Epithelial cell of prostate (primary cell): Measurements from ENCODE around the gene UGCG.

Experiments used
- DNase-seq: peaks from one replicate; pipeline ENCODE4 v3.0.0-alpha.2; 2011; ENCODE audit warnings: low read depth, low spot score
- H3K27ac ChIP-seq: fragments of 450-650 bp; 2 replicates; pipeline ENCODE4 v1.5.1; 2017; ENCODE audit warnings: mild to moderate bottlenecking

Gene UGCG

GRCh38 chr9:111969622-111970021 lies 73.0 kb downstream of the UGCG start:
- H3K27ac ChIP-seq: no peak overlapping the region
- DNase-seq: no peak

- peak overlapping the region; percentile 2 for H3K27ac ChIP-seq
- DNase-seq: no peak
Observed at GRCh38 chr9:111970827-111971226, 74.2 kb downstream of the UGCG start.

GRCh38 chr9:111974092-111974681 lies 77.6 kb downstream of the UGCG start:
- no peak for DNase-seq
- no peak overlapping the region for H3K27ac ChIP-seq

GRCh38 chr9:111975709-111976108 lies 79.1 kb downstream of the UGCG start:
- no peak overlapping the region for H3K27ac ChIP-seq
- no peak for DNase-seq

- no peak overlapping the region for H3K27ac ChIP-seq
- no peak for DNase-seq
Observed at GRCh38 chr9:111978616-111979015, 82.0 kb downstream of the UGCG start.

- DNase-seq: no peak
- no peak overlapping the region for H3K27ac ChIP-seq
Observed at GRCh38 chr9:111979561-111979960, 82.9 kb downstream of the UGCG start.

GRCh38 chr9:111980398-111980797 lies 83.8 kb downstream of the UGCG start:
- no peak overlapping the region for H3K27ac ChIP-seq
- DNase-seq: no peak

- H3K27ac ChIP-seq: no peak overlapping the region
- DNase-seq: no peak
Observed at GRCh38 chr9:111983484-111983908, 86.9 kb downstream of the UGCG start.

- no peak for DNase-seq
- H3K27ac ChIP-seq: no peak overlapping the region
Observed at GRCh38 chr9:111984086-111984802, 87.6 kb downstream of the UGCG start.
